NB4 (cell line): ENCODE measurements around the gene PHLDA2.

ENCODE experiments used
- DNase-seq: peaks from one replicate; pipeline ENCODE4 v3.0.0; 2010; ENCODE audit warnings: low read depth
- H3K4me3 ChIP-seq: one replicate; pipeline ENCODE4 v1.5.1; 2011; ENCODE audit warnings: mild to moderate bottlenecking, low read depth, low read length, moderate library complexity
- MYC ChIP-seq: IDR thresholded peaks from 2 replicates; pipeline ENCODE4 v1.6.1; 2011; ENCODE audit warnings: low read depth, low read length
- POLR2A ChIP-seq: IDR thresholded peaks from 2 replicates; pipeline ENCODE4 v1.6.1; 2011; ENCODE audit warnings: mild to moderate bottlenecking; ENCODE audit not compliant: insufficient read length; ENCODE audit errors: extremely low read depth
- TF ChIP-seq, protein P1 (sequence below): IDR thresholded peaks from one replicate; pipeline ENCODE4 v1.5.1; 2012; ENCODE audit warnings: low read depth, low read length
- TF ChIP-seq, protein P2 (sequence below): IDR thresholded peaks from 2 replicates; pipeline ENCODE4 v1.6.1; 2011; ENCODE audit warnings: low read depth, low read length

The PHLDA2 gene

DNA sequence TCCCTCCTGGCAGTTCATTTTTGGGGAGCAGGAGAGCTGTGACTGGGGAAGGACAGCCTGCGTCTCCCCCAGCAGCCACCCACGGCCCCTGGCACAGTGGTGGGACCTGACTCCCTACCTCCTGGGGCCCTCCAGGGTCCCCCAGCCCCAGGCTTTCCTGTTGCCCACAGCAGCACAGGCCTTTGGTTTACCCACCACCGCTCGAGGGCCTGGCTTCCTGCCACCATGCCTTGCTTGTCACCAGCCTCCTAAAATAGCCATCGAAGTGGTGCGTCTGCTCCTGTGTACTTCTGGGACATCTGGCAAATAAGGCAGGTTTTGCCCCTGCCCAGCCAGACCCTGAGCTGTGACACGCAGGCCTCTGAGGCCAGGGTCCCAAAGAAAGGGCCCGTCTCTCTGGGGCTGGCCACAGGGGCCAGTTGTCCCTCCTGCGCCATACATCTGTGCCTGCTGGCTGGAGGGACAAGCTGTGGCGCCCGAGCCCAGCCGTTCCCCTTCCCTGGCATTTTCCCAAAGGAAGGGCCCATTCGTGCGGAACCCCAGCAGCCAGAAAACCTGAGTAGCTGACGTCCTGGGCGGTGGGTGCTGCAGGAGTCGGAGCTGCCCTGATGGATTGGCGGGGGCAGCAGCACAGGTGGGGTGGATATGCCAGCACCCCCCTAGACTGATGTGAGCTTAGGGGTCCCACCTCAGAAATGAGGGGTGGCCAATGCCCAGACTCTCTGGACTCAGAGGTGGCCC lies 14.6 kb downstream of the PHLDA2 start:
- H3K4me3 ChIP-seq = no peak overlapping the region
- TF ChIP-seq MYC (no peak), POLR2A (no peak)
- TF ChIP-seq, protein P1, sequence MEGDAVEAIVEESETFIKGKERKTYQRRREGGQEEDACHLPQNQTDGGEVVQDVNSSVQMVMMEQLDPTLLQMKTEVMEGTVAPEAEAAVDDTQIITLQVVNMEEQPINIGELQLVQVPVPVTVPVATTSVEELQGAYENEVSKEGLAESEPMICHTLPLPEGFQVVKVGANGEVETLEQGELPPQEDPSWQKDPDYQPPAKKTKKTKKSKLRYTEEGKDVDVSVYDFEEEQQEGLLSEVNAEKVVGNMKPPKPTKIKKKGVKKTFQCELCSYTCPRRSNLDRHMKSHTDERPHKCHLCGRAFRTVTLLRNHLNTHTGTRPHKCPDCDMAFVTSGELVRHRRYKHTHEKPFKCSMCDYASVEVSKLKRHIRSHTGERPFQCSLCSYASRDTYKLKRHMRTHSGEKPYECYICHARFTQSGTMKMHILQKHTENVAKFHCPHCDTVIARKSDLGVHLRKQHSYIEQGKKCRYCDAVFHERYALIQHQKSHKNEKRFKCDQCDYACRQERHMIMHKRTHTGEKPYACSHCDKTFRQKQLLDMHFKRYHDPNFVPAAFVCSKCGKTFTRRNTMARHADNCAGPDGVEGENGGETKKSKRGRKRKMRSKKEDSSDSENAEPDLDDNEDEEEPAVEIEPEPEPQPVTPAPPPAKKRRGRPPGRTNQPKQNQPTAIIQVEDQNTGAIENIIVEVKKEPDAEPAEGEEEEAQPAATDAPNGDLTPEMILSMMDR = no peak
- TF ChIP-seq, protein P2, sequence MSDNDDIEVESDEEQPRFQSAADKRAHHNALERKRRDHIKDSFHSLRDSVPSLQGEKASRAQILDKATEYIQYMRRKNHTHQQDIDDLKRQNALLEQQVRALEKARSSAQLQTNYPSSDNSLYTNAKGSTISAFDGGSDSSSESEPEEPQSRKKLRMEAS = no peak
- no peak for DNase-seq

GRCh38 chr11:2913776-2914175 lies 15.4 kb downstream of the PHLDA2 start:
- TF ChIP-seq MYC = no peak
- TF ChIP-seq, protein P2 = no peak
- TF ChIP-seq POLR2A = no peak
- TF ChIP-seq, protein P1 = no peak

DNA sequence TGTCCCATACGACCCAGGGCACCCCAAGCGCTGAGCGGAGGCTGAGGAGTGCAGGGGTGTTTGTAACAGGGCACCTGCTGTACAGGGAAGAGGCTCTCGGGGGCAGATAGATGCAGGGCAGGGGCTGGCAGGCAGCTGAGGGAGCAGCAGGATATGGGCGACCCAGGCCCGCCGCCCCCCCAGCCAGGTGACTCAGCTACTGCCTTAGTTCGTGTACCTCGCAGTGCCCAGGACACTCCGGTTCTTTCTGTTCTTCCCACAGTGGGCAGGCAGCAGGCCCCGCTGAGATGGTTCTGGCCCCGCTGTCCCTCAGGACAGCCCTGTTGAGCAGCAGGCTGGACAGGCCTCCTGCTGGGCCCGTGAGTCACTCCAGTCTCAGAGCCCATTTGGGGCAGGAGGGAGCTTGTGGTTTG lies 16.2 kb downstream of the PHLDA2 start:
- H3K4me3 ChIP-seq = no peak overlapping the region
- TF ChIP-seq, protein P1 = no peak
- TF ChIP-seq MYC = no peak
- DNase-seq = no peak

More at GRCh38 chr11:2913776-2914175, 15.4 kb downstream of the PHLDA2 start:
- H3K4me3 ChIP-seq = no peak overlapping the region
- DNase-seq = no peak

DNA sequence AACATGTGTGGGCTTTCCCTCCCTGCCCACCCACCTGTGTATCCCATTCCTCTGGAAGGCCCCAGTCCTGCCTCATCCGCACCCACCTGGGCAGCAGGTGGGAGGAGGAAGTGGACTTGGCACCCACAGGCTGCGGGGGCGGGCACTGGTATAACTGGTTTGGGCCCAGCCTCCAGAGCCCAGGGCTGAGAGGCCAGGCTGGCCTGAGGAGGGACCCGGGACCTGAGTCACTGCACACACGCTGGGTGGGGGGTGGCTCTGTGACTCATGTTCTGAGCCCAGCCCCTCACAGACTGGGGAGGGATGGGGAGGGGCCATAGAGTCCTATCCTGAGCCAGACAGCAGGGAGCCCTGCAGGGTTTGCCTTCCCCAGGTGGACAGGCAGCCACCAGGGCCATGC lies 16.7 kb downstream of the PHLDA2 start:
- DNase-seq = peak; percentile 86
- no peak overlapping the region for H3K4me3 ChIP-seq
- TF ChIP-seq POLR2A (no peak), MYC (0 out of 2 replicates have a peak, but pooled peaks have one; percentile 7)
- TF ChIP-seq, protein P1 = no peak
- TF ChIP-seq, protein P2 = 0 out of 2 replicates have a peak, but pooled peaks have one; percentile 9

GRCh38 chr11:2911785-2912391 lies 17.3 kb downstream of the PHLDA2 start:
- DNase-seq = peak; percentile 41
- TF ChIP-seq, protein P2 = no peak
- TF ChIP-seq, protein P1 = no peak
- TF ChIP-seq POLR2A (no peak), MYC (no peak)
- no peak overlapping the region for H3K4me3 ChIP-seq
